B cell (primary cell): ENCODE data around the gene NOS1AP. TPM values are rescaled to one million over a fixed set of nuclear protein-coding genes. Genes with fewer than 3 reads are reported as not detected.

Experiments
- ATAC-seq: fragments of 200-7000 bp; cut with Tn5 transposase; one replicate; pipeline ENCODE4 v1.10.0; 2021; ENCODE audit warnings: low read depth, mild to moderate bottlenecking, moderate number of reproducible peaks, moderate library complexity
- CTCF ChIA-PET: fragments of 350-600 bp; sonication (Branson Sonifier 250); formaldehyde crosslinking; loops from one replicate; lab custom pipeline; 2021; ENCODE audit warnings: antibody characterized with exemption, inconsistent platforms; lab: Charles Lee
- POLR2A ChIA-PET: fragments of 350-600 bp; sonication (Branson Sonifier 250); formaldehyde crosslinking; loops from one replicate; lab custom pipeline; 2021; ENCODE audit warnings: antibody characterized with exemption; lab: Charles Lee
- DNase-seq: peaks from one replicate; pipeline ENCODE4 v3.0.0; 2013
- H2AFZ ChIP-seq: 2 replicates; pipeline ENCODE4 v1.6.1; 2012; ENCODE audit warnings: mild to moderate bottlenecking, low read depth, low read length; ENCODE audit not compliant: insufficient read depth, poor library complexity, severe bottlenecking
- H3K27ac ChIP-seq, 2 donors: 1 replicate in 1 of 2; 2 replicates in 1 of 2; pipeline ENCODE4 v1.5.1; 2012 to 2013; ENCODE audit warnings: low read length in 2 of 2, mild to moderate bottlenecking in 2 of 2, moderate library complexity in 1 of 2
- H3K27me3 ChIP-seq, 4 experiments: fragments of 200-600 bp in 1 of 4; sonication (generic) in 1 of 4; replicated peaks in 1 of 4; 1 replicate in 2 of 4; 2 replicates in 2 of 4; pipeline versions ENCODE4 v1.6.1 to v1.7.0; 2013 to 2016; ENCODE audit warnings: low read length in 3 of 4, mild to moderate bottlenecking in 2 of 4, mixed read lengths in 1 of 4, moderate library complexity in 1 of 4; ENCODE audit not compliant: insufficient read depth in 4 of 4, control insufficient read depth in 3 of 4; ENCODE audit errors: control extremely low read depth in 1 of 4
- H3K36me3 ChIP-seq, 2 experiments: replicated peaks in 1 of 2; 1 replicate in 1 of 2; 2 replicates in 1 of 2; pipeline versions ENCODE4 v1.6.1 to v1.7.1; 2013; ENCODE audit warnings: low read length in 1 of 2; ENCODE audit not compliant: insufficient read depth in 2 of 2, control insufficient read depth in 1 of 2; ENCODE audit errors: control extremely low read depth in 1 of 2, extremely low read depth in 1 of 2
- H3K4me1 ChIP-seq, 2 donors: fragments of 200-600 bp in 1 of 2; sonication (generic) in 1 of 2; 1 replicate in 1 of 2; 2 replicates in 1 of 2; pipeline versions ENCODE4 v1.5.1 to v1.6.1; 2013 to 2017; ENCODE audit warnings: low read length in 2 of 2; ENCODE audit not compliant: control insufficient read depth in 2 of 2, insufficient read depth in 2 of 2
- H3K4me2 ChIP-seq: replicated peaks from 2 replicates; pipeline ENCODE3; 2012; ENCODE audit warnings: mild to moderate bottlenecking, low read depth, low read length; ENCODE audit not compliant: poor library complexity, severe bottlenecking
- H3K4me3 ChIP-seq, 5 experiments: fragments of 200-600 bp in 1 of 5; sonication (generic) in 1 of 5; 1 replicate in 3 of 5; 2 replicates in 2 of 5; pipeline versions ENCODE4 v1.5.1 to v1.7.0; 2011 to 2016; ENCODE audit warnings: low read length in 4 of 5, mild to moderate bottlenecking in 4 of 5, low read depth in 2 of 5, control low read depth in 1 of 5, moderate library complexity in 1 of 5; ENCODE audit not compliant: insufficient read depth in 1 of 5; ENCODE audit errors: control extremely low read depth in 1 of 5, extremely low read depth in 1 of 5
- H3K79me2 ChIP-seq: fragments of 200-600 bp; sonication (generic); one replicate; pipeline ENCODE4 v1.6.0; 2016; ENCODE audit warnings: low read length; ENCODE audit not compliant: control insufficient read depth, insufficient read depth
- H3K9ac ChIP-seq: fragments of 200-600 bp; sonication (generic); 2 replicates; pipeline ENCODE4 v1.6.1; 2017; ENCODE audit warnings: mild to moderate bottlenecking, low read length, moderate library complexity
- H3K9me3 ChIP-seq, 3 donors: one replicate each; pipeline versions ENCODE4 v1.6.1 to v1.7.1; 2013; ENCODE audit warnings: low read length in 2 of 3; ENCODE audit not compliant: control insufficient read depth in 2 of 3, insufficient read depth in 1 of 3; ENCODE audit errors: control extremely low read depth in 1 of 3
- H4K20me1 ChIP-seq: 2 replicates; pipeline ENCODE4 v1.6.0; 2012; ENCODE audit warnings: mild to moderate bottlenecking, low read length; ENCODE audit not compliant: insufficient read depth, control insufficient read depth, poor library complexity, severe bottlenecking
- H3K27ac Mint-ChIP-seq: one replicate; pipeline ENCODE4 v1.8.0; 2021; ENCODE audit warnings: mixed read lengths
- H3K27me3 Mint-ChIP-seq: one replicate; pipeline ENCODE4 v1.8.0; 2021; ENCODE audit warnings: mixed read lengths
- H3K4me1 Mint-ChIP-seq: one replicate; pipeline ENCODE4 v1.8.0; 2021; ENCODE audit warnings: mixed read lengths
- H3K4me3 Mint-ChIP-seq: one replicate; pipeline ENCODE4 v1.8.0; 2021; ENCODE audit warnings: mixed read lengths
- H3K9me3 Mint-ChIP-seq: one replicate; pipeline ENCODE4 v1.8.0; 2022; ENCODE audit warnings: mixed read lengths; ENCODE audit not compliant: insufficient read depth
- CTCF ChIP-seq: fragments of 200-600 bp; IDR thresholded peaks from one replicate; pipeline ENCODE4 v1.8.0; 2022; ENCODE audit warnings: antibody characterized with exemption, mild to moderate bottlenecking
- EZH2 ChIP-seq: IDR thresholded peaks from 2 replicates; pipeline ENCODE4 v1.6.1; 2012; ENCODE audit warnings: borderline replicate concordance, low read depth, mild to moderate bottlenecking, moderate library complexity, low read length; ENCODE audit not compliant: insufficient read depth, poor library complexity, severe bottlenecking
- WGBS: methylation state at CpG from one replicate; pipeline ENCODE4 v1.1.5; 2013; ENCODE audit warnings: missing lambda C conversion rate; ENCODE audit not compliant: insufficient coverage; 5-methylcytosine and 5-hydroxymethylcytosine counted together
- intact Hi-C: fragments of 100-400 bp; cut with micrococcal nuclease; formaldehyde crosslinking; loops from one replicate; pipeline ENCODE4 v1.10.0; 2022
- polyA plus RNA-seq: library from polyadenylated mRNA; depleted of rRNA; stranded (reverse); fragments of >200 nt; gene quantifications from 2 replicates; pipeline ENCODE4 v1.2.3, GENCODE V29; 2012
- total RNA-seq, 2 donors: library from RNA; stranded (reverse); fragments of 120-200 nt in 1 of 2; gene quantifications; 1 replicate in 1 of 2; 2 replicates in 1 of 2; pipeline versions ENCODE4 v1.2.3 to v1.2.4, GENCODE V29; 2013 to 2022

The NOS1AP gene
- total and polyA plus RNA-seq, 2 donors (not counting 1 experiment from before 2014, with no cell fraction given) = 0.32 TPM; not detected in 1

GRCh38 chr1:162131400-162132321 lies 62.2 kb downstream of the NOS1AP start:
- Histone ChIP-seq H3K27ac (no peak overlapping the region), H3K4me1 (no peaks in the 10 kb centered on the region), H3K9me3 (no peaks in the 10 kb centered on the region), H3K36me3 (no peaks in the 10 kb centered on the region), H2AFZ (no peak overlapping the region), H3K9ac (no peak overlapping the region), H4K20me1 (no peaks in the 10 kb centered on the region), H3K79me2 (no peaks in the 10 kb centered on the region), H3K27me3 (peaks cover 0 to 4% (median 0%) of the 10 kb centered on the region in 4 experiments), H3K4me2 (no peak overlapping the region), H3K4me3 (no peak overlapping the region)
- ChIA-PET CTCF (no interaction called here), POLR2A (no interaction called here)
- TF ChIP-seq EZH2 (no peak), CTCF (no peak)
- no peak overlapping the region for H3K4me3 Mint-ChIP-seq
- H3K27ac Mint-ChIP-seq = no peak overlapping the region
- peaks cover 32% of the 10 kb centered on the region for H3K27me3 Mint-ChIP-seq
- ATAC-seq = no peak
- WGBS = no CpG with 5 or more reads among the region's 4 CpGs
- intact Hi-C loops = no loop called here
- H3K4me1 Mint-ChIP-seq = no peaks in the 10 kb centered on the region
- no peak for DNase-seq
- H3K9me3 Mint-ChIP-seq = no peaks in the 10 kb centered on the region

GRCh38 chr1:162133566-162133965 lies 64.1 kb downstream of the NOS1AP start:
- H3K79me2 ChIP-seq = no peaks in the 10 kb centered on the region
- 67% methylated on average over 2 of the region's 2 CpGs for WGBS
- POLR2A ChIA-PET = no interaction called here

More at GRCh38 chr1:162133566-162133965, 64.1 kb downstream of the NOS1AP start:
- Mint-ChIP-seq H3K9me3 (no peaks in the 10 kb centered on the region), H3K27ac (no peak overlapping the region), H3K27me3 (peaks cover 37% of the 10 kb centered on the region), H3K4me1 (no peaks in the 10 kb centered on the region), H3K4me3 (no peak overlapping the region)
- intact Hi-C loops = no loop called here
- ATAC-seq (no peak), DNase-seq (no peak)
- no peaks in the 10 kb centered on the region for H4K20me1 ChIP-seq
- H3K9me3 ChIP-seq = no peaks in the 10 kb centered on the region
- TF ChIP-seq EZH2 = no peak
- TF ChIP-seq CTCF = no peak
- no peak overlapping the region for H3K4me2 ChIP-seq
- CTCF ChIA-PET = no interaction called here
- H2AFZ ChIP-seq = no peak overlapping the region
- no peak overlapping the region for H3K9ac ChIP-seq
- no peak overlapping the region for H3K4me3 ChIP-seq
- H3K27me3 ChIP-seq = peaks cover 0 to 4% (median 0%) of the 10 kb centered on the region in 4 experiments
- H3K27ac ChIP-seq = no peak overlapping the region
- no peaks in the 10 kb centered on the region for H3K4me1 ChIP-seq
- no peaks in the 10 kb centered on the region for H3K36me3 ChIP-seq
